Immature natural killer cell (primary cell): ENCODE data around the gene GIMAP8. TPM values are rescaled to one million over a fixed set of nuclear protein-coding genes. Genes with fewer than 3 reads are reported as not detected.
"Not testable (repeated sequence)": the region's sequence is repeated elsewhere in the genome, so short reads cannot be mapped to it uniquely, and the experiment has no call there.

Experiments
- DNase-seq, 3 donors: peaks; one replicate each; pipeline ENCODE4 v3.0.0; 2022; ENCODE audit warnings: mixed read lengths in 1 of 3
- H3K27ac Mint-ChIP-seq, 6 donors: one replicate each; pipeline ENCODE4 v1.8.0; 2020; ENCODE audit warnings: mixed read lengths in 6 of 6, mild to moderate bottlenecking in 5 of 6, inconsistent platforms in 4 of 6, moderate library complexity in 3 of 6
- H3K27me3 Mint-ChIP-seq, 3 donors: one replicate each; pipeline ENCODE4 v1.8.0; 2020 to 2021; ENCODE audit warnings: low read depth in 3 of 3, mild to moderate bottlenecking in 3 of 3, mixed read lengths in 3 of 3, moderate library complexity in 3 of 3, inconsistent platforms in 1 of 3
- H3K36me3 Mint-ChIP-seq, 3 donors: one replicate each; pipeline ENCODE4 v1.8.0; 2020; ENCODE audit warnings: mixed read lengths in 3 of 3, inconsistent platforms in 2 of 3, mild to moderate bottlenecking in 2 of 3
- H3K4me1 Mint-ChIP-seq, 2 donors: one replicate each; pipeline ENCODE4 v1.8.0; 2020; ENCODE audit warnings: inconsistent platforms in 2 of 2, mild to moderate bottlenecking in 2 of 2, mixed read lengths in 2 of 2, moderate library complexity in 1 of 2
- H3K4me3 Mint-ChIP-seq, 5 donors: one replicate each; pipeline ENCODE4 v1.8.0; 2020; ENCODE audit warnings: mild to moderate bottlenecking in 5 of 5, mixed read lengths in 5 of 5, inconsistent platforms in 3 of 5, moderate library complexity in 3 of 5
- H3K9me3 Mint-ChIP-seq, 6 donors: one replicate each; pipeline ENCODE4 v1.8.0; 2020; ENCODE audit warnings: mild to moderate bottlenecking in 6 of 6, mixed read lengths in 6 of 6, inconsistent platforms in 4 of 6, moderate library complexity in 3 of 6
- polyA plus RNA-seq, 3 donors: library from polyadenylated mRNA; unstranded; fragments of 300-500 nt; fragmentation: Illumina TruSeq; gene quantifications; one replicate each; pipeline ENCODE4 v1.2.3, GENCODE V29; 2021

Gene GIMAP8
- polyA plus RNA-seq, 3 donors from 2014 or later: 2.6 to 25.1 (median 5.0) TPM

DNA sequence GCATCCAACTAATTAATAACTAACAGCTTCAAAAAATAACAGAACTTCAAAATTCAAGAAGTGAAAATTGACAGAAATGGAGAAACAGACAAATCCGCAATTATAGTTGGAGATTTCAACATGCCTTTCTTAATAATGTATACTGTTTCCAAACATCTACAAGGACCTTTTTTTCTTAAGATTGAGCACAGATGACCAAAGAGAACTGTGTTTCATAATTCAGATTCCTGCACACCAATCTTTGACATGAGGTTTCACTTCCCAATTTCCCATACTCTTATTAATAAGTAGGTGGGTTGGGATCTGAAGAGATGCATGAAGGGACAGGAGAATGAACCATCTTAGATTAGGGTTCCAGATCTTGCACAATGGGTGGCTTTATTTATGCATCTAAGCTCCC lies 39.4 kb downstream of the GIMAP8 start:
- Mint-ChIP-seq H3K27ac (no peak overlapping the region), H3K27me3 (no peaks in the 10 kb centered on the region), H3K36me3 (peaks cover 0 to 14% (median 9%) of the 10 kb centered on the region in 3 donors), H3K4me3 (no peak overlapping the region), H3K9me3 (peaks cover 0 to 10% (median 2%) of the 10 kb centered on the region in 6 donors), H3K4me1 (peaks cover 31 to 42% of the 10 kb centered on the region in 2 donors)
- DNase-seq: no peak

DNA sequence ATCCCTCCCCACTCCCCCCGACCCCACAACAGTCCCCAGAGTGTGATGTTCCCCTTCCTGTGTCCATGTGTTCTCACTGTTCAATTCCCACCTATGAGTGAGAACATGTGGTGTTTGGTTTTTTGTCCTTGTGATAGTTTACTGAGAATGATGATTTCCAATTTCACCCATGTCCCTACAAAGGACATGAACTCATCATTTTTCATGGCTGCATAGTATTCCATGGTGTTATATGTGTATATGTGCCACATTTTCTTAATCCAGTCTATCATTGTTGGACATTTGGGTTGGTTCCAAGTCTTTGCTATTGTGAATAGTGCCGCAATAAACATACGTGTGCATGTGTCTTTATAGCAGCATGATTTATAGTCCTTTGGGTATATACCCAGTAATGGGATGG lies 43.0 kb downstream of the GIMAP8 start:
- H3K9me3 Mint-ChIP-seq, H3K27ac Mint-ChIP-seq, DNase-seq, H3K4me3 Mint-ChIP-seq, H3K27me3 Mint-ChIP-seq: not testable (repeated sequence)
- peaks cover 12 to 15% of the 10 kb centered on the region in 2 donors for H3K4me1 Mint-ChIP-seq
- peaks cover 0 to 15% (median 9%) of the 10 kb centered on the region in 3 donors for H3K36me3 Mint-ChIP-seq

DNA sequence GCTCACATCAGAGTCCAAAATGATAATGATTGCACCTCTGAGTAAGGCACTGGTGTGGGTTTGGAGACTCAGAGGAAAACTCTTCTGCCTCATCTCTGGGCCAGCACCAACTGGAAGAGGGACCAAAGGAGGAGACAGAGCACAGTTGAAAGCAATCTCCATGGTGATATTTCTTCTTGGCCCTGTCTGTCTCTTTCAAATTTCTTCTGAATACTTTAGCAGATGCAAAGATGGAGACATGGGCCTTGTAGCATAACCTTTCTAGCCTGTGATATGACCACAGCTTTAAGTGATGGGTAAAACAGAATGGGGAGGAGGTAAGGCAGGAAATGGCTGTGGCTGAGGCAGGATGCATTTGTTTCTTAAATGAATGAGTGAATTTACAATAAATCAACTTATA lies 52.1 kb downstream of the GIMAP8 start:
- peak; percentile 35 to 59 (median 47) for DNase-seq
- Mint-ChIP-seq H3K4me1 (peaks cover 76 to 92% of the 10 kb centered on the region in 2 donors), H3K27ac (peak overlapping the region; percentile 83 to 97 (median 88)), H3K36me3 (peaks cover 0 to 22% (median 12%) of the 10 kb centered on the region in 3 donors), H3K4me3 (peak overlapping the region; percentile 56 to 80 (median 71)), H3K27me3 (peaks cover 0 to 3% (median 2%) of the 10 kb centered on the region in 3 donors), H3K9me3 (peaks cover 6 to 13% (median 8%) of the 10 kb centered on the region in 6 donors)

DNA sequence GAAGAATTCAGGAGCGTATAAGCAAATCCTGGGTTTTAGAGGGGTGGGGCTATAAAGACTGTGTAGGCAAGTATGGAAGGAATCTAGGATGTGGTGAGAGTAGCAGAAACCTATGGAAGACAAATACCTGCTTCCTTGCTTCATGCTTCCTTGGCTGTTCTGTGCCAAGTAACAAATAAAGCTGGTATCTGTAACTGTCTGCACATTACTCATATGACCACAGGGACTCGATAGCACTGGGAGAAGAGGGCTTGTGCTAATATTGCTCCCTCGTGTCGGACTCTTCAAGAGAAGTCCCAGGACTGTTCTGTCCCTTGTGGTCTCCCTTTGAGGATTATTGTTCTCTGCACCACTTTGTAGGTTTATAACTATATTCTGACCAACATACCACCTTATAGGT lies 52.7 kb downstream of the GIMAP8 start:
- H3K9me3 Mint-ChIP-seq: peaks cover 6 to 13% (median 7%) of the 10 kb centered on the region in 6 donors
- peaks cover 0 to 3% (median 2%) of the 10 kb centered on the region in 3 donors for H3K27me3 Mint-ChIP-seq
- H3K4me3 Mint-ChIP-seq: peak overlapping the region; percentile 56 to 80 (median 71)
- H3K4me1 Mint-ChIP-seq: peaks cover 81 to 96% of the 10 kb centered on the region in 2 donors
- peaks cover 0 to 18% (median 12%) of the 10 kb centered on the region in 3 donors for H3K36me3 Mint-ChIP-seq
- DNase-seq: no peak
- peak overlapping the region; percentile 83 to 97 (median 88) for H3K27ac Mint-ChIP-seq

DNA sequence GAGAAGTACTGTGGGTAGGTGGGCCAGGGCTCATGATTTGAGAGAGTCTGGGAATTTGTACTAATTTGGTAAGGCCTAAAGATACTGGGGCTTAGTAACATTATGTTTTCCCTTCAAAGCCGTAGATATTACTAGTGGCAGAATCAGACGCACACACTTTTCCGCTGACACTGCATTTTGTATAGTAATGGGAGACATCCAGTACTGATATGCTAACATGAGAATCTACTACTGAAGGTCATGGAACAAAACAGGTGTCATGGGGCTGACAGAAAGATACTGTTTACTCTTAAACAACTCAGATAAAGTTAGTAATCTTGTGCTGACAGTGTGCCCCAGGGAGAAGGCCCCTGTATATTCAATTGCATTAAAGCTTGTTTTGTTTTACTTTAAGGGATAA lies 53.2 kb downstream of the GIMAP8 start:
- Mint-ChIP-seq H3K4me3 (peak overlapping the region in 4 of 5 donors; percentile 15 to 64 (median 32)), H3K27me3 (peaks cover 0 to 3% (median 2%) of the 10 kb centered on the region in 3 donors), H3K27ac (peak overlapping the region; percentile 83 to 97 (median 87)), H3K9me3 (peaks cover 4 to 13% (median 5%) of the 10 kb centered on the region in 6 donors), H3K4me1 (peaks cover 83 to 96% of the 10 kb centered on the region in 2 donors), H3K36me3 (peaks cover 0 to 17% (median 11%) of the 10 kb centered on the region in 3 donors)
- no peak for DNase-seq

DNA sequence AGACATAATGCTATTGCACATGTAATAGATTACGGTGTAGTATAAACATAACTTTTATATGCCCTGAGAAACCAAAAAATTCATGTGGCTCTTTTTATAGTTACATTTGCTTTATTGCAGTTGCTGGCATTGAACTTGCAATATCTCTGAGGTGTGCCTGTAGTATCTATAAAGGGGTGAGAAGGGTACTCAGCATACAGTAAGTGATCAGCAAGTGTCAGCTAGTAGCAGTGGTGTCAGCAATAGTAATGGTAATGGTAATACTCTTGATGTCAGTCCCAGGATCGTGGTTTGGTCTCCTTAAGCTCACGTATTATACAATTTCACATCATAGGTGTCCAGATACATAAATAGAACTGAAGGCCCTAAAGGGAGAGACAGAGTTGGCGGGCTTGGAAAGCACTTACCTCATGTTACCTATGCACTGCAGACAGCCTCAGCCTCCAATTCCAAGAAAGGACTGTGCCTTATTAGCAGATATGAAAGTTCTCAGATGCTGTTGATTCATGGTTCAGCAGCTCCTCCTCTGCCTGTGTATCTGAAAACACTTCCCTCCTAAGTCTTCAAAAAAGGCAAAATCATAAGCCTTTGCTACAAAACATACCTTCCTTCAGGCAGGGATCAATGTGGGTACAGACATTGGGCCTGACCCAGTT lies 57.6 kb downstream of the GIMAP8 start:
- H3K27me3 Mint-ChIP-seq: peaks cover 0 to 3% (median 2%) of the 10 kb centered on the region in 3 donors
- H3K27ac Mint-ChIP-seq: peak overlapping the region; percentile 90 to 94 (median 92)
- H3K4me1 Mint-ChIP-seq: peaks cover 93 to 97% of the 10 kb centered on the region in 2 donors
- H3K9me3 Mint-ChIP-seq: peaks cover 1 to 18% (median 13%) of the 10 kb centered on the region in 6 donors
- H3K4me3 Mint-ChIP-seq: peak overlapping the region; percentile 65 to 80 (median 70)
- peaks cover 6 to 15% (median 12%) of the 10 kb centered on the region in 3 donors for H3K36me3 Mint-ChIP-seq
- DNase-seq: no peak

DNA sequence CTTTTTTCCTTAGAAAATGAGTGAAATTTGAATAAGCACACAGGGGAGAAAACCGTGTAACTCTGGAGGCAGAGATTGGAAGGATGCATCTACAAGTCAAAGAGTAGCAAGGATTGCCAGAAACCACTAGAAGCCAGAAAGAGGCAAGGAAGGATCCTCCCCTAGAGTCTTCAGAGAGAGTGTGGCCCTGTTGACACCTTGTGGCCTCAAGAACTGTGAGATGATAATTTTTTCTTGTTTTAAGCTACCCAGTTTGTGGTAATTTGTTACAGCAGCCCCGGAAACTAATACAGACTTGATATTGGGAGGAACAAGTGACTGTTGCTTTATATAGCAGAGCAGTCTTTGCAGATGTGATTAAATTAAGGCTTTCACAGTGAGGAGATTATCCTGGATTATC lies 60.6 kb downstream of the GIMAP8 start:
- Mint-ChIP-seq H3K4me1 (peaks cover 81 to 84% of the 10 kb centered on the region in 2 donors), H3K27ac (peak overlapping the region; percentile 83 to 98 (median 94)), H3K36me3 (peaks cover 7 to 22% (median 9%) of the 10 kb centered on the region in 3 donors), H3K9me3 (peaks cover 3 to 18% (median 13%) of the 10 kb centered on the region in 6 donors), H3K27me3 (peaks cover 0 to 3% (median 2%) of the 10 kb centered on the region in 3 donors), H3K4me3 (peak overlapping the region; percentile 47 to 77 (median 61))
- peak; percentile 31 to 48 (median 40) for DNase-seq

DNA sequence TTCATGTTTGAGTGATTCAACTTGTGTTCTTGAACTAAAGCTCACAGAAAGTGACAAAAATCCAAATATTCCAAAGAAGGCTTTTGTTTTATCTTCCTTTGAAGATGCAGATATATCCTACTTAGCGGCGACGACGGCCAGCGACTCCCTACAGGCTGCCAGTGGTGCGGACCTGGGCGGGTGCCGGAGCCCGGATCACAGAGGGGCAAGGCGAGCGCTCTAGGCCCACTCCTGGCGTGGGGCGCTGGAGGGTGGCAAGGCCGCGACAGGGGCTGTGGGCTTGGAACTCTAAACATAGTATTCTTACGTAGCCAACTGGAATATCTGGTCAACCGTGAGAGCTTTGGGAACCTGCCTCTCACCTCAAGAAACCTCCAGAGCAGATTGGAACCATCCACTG lies 63.3 kb downstream of the GIMAP8 start:
- Mint-ChIP-seq H3K4me3 (peak overlapping the region; percentile 99 to 100 (median 100)), H3K4me1 (peaks cover 58 to 61% of the 10 kb centered on the region in 2 donors), H3K9me3 (peaks cover 3 to 18% (median 13%) of the 10 kb centered on the region in 6 donors), H3K36me3 (peaks cover 30 to 41% (median 32%) of the 10 kb centered on the region in 3 donors), H3K27me3 (peaks cover 0 to 3% (median 0%) of the 10 kb centered on the region in 3 donors), H3K27ac (peak overlapping the region; percentile 94 to 99 (median 98))
- DNase-seq: no peak

DNA sequence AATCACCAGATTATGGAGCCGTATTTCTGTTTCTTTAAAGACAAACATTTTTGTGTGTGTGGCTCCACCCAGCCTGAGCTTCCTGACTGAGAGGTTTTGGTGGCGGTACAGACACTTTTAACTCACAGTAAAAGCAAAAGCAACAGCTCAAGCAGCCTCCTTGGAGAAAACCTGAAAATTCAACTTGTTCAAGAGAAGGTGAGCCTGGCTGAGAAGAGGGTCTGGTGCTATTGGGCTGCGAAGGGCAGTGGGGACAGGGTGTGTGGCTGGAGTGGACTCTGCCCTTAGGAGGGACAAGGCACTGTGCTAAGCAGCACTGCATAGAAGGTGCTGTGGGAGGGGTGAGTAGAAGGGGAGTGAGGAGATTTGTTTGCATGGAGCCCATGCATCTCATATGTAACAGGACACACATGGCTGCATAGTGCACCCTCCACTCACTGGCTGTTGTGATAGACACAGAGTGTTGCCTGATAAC lies 64.4 kb downstream of the GIMAP8 start, which contains the start of gene GIMAP7:
GIMAP7 (plus strand) TSS at position 125 of the 475 bp plus-strand sequence. CDS start 5,103 bp downstream, outside the sequence.
- DNase-seq: peak; percentile 62 to 76 (median 71)
- H3K4me1 Mint-ChIP-seq: peaks cover 51 to 61% of the 10 kb centered on the region in 2 donors
- H3K36me3 Mint-ChIP-seq: peaks cover 40 to 49% (median 42%) of the 10 kb centered on the region in 3 donors
- H3K9me3 Mint-ChIP-seq: peaks cover 3 to 18% (median 14%) of the 10 kb centered on the region in 6 donors
- peak within 1 kb of the TSS; percentile 99 to 100 (median 100) for H3K4me3 Mint-ChIP-seq
- H3K27me3 Mint-ChIP-seq: peaks cover 0 to 3% (median 0%) of the 10 kb centered on the region in 3 donors
- H3K27ac Mint-ChIP-seq: peak within 1 kb of the TSS; percentile 94 to 99 (median 98)

DNA sequence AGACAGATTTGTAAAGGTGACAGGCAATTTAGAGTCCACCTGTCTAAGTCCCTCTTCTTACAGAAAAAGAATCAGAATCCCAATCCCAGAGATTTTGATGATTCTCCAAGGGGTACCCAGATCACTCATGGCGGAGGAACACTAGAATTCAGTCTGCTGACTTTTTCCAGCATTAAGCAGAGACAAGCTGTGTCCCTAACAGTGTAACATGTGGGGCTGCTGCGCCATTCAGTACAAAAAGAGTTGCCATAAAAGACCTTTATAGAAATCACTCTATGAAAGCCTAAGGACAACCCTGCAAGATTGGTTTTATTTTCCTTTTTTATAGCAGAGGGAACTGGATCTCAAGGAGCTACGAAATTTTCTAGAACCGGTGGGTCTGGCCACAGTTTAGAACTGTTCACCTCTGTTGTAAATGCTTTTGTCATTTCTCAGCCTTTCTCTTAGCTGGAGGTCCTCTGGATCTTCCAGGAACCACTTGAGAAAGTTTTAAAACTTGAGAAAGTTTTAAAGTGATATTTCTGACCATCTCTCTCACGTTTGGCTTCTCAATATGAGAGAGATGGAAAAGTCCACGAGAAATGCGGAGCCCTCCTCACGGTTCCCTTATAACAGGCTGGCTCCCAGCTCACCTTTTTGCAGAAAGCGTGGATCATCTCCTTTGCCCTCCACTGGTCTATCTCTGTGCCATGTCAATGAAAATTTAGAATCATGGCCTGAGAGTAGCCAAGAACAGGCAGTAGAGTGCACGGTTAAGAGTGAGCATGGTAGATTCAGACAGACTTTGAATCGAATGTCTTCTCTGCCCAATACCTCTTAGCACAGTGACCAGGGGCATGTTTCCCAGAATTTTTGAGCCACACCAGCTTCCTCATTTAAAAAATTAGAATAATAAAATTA lies 65.1 kb downstream of the GIMAP8 start:
- Mint-ChIP-seq H3K4me3 (peak overlapping the region; percentile 99 to 100 (median 100)), H3K27ac (peak overlapping the region; percentile 94 to 99 (median 98)), H3K36me3 (peaks cover 44 to 50% (median 46%) of the 10 kb centered on the region in 3 donors), H3K4me1 (peaks cover 51 to 61% of the 10 kb centered on the region in 2 donors), H3K9me3 (peaks cover 6 to 18% (median 15%) of the 10 kb centered on the region in 6 donors), H3K27me3 (peaks cover 2 to 4% (median 3%) of the 10 kb centered on the region in 3 donors)
- DNase-seq: peak in 1 of 3 donors; percentile 15

DNA sequence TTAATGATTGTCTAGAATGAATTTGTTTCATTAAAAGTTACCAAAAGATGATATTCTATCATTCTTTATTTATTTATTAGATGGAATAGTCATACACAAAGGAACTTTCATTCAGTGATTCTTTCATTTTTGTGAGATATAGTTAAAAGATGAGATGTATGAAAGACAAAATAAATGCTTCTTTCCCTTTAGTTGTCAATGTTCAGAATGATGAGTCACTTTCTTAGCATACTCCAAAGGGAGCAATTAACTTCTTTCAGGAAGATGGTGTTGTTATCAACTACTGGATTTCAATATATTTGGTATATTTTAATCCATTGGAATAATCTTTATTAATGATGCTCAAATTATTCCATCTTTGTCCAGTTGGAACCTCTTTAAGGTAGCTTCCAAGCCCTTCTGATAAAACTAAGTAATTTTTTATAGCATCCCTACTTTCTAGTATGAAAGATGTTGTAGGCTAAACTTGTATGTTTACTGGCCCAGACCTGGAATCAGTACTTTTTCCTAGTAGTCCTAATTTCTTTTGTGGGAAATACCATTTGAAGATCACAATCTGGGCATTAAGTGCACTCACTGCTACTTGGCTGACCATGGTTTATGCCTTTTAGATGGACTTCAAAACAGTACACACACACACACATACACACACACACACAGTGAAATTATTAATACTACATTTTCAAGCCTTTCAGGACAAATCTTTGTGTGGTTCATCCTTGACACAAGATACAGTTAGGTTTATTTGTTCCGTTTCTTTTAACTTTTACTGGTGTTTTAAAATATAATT lies 66.7 kb downstream of the GIMAP8 start:
- H3K4me1 Mint-ChIP-seq: peaks cover 46 to 61% of the 10 kb centered on the region in 2 donors
- H3K9me3 Mint-ChIP-seq: peaks cover 6 to 22% (median 17%) of the 10 kb centered on the region in 6 donors
- H3K36me3 Mint-ChIP-seq: peaks cover 57 to 60% (median 57%) of the 10 kb centered on the region in 3 donors
- peaks cover 3 to 4% (median 4%) of the 10 kb centered on the region in 3 donors for H3K27me3 Mint-ChIP-seq
- H3K4me3 Mint-ChIP-seq: peak overlapping the region; percentile 99 to 100 (median 100)
- H3K27ac Mint-ChIP-seq: peak overlapping the region; percentile 88 to 98 (median 96)
- peak in 1 of 3 donors; percentile 17 for DNase-seq

DNA sequence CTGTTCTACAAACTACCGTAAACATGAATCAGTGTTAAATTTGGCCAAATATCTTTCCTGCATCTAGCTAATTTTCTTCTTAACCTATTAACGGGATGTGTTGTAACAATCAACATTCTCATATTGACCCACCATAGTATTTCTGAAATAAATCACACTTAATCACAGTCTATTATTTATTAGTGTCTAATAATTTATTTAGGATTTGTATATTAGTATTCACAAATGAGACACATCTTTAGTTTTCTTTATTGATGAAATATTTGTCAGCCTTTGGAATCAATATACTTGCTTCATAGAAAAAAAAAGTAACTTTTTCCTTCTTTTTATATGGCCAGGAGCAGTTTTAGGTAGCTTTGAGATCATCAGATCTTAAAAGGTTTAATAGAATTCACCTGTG lies 68.9 kb downstream of the GIMAP8 start:
- Mint-ChIP-seq H3K4me3 (peak overlapping the region; percentile 99 to 100 (median 100)), H3K4me1 (peaks cover 32 to 60% of the 10 kb centered on the region in 2 donors), H3K27ac (peak overlapping the region; percentile 91 to 98 (median 94)), H3K27me3 (peaks cover 4 to 9% (median 5%) of the 10 kb centered on the region in 3 donors), H3K9me3 (peaks cover 7 to 39% (median 35%) of the 10 kb centered on the region in 6 donors), H3K36me3 (peaks cover 64 to 72% (median 71%) of the 10 kb centered on the region in 3 donors)
- no peak for DNase-seq
